Measurements from ENCODE around the gene MAD1L1.

Gene MAD1L1

DNA sequence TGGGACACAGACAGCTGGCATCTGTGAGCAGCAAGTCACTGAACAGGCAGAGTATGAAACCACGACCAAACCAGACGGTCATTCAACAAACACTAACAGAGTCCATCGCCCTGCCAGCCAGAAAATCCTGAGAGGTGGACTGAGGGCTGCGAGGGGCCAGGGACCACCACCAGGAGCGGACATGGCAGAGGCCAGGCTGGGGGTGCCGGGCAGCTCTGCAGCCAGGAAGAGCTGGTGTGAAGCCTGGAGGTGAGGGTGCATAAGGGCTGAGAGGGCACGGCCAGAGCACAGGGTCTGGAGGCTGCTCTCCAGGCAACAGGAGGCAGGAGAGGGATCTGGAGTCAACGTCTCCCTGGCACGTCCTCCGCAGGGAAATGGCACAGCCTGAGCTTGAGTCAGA lies 15.5 kb downstream of the MAD1L1 start:
- no peak for DNase-seq

DNA sequence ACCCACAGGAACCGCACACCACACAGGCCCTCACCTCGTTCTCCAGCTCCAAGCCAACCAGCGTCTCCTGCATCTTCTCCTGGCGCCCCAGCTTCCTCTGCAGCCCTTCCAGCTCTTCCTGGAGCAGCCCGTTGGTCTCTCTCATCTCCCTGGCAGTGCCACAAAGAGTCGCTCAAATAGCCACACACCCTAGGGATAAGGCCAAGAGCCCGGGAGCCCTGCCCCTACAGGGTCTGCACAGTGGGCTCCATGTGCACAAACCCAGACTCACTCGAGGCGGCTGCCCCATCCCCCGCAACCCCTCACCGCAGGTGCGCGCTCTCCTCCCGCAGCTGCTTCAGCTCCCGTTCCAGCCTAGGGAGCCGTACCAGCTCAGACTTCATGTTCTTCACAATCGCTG lies 16.9 kb downstream of the MAD1L1 start:
- DNase-seq = no peak

DNA sequence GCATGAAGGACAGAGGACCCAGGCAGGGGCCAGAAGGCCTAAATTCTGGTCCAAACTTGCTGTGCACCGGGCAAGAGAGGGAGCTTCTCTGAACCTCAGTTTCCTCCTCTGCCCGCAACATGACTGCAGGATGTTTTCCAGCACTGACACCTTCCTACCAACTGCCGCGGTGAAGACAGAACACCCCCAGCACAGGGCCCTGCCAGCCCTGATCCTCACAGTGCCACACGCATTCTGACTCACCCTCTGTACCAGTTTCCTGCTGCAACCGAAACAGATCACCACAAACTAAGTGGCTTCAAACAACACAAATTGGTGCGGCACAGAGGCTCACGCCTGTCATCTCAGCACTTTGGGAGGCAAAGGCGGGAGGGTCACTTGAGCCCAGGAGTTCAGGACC lies 18.1 kb downstream of the MAD1L1 start:
- DNase-seq = no peak

DNA sequence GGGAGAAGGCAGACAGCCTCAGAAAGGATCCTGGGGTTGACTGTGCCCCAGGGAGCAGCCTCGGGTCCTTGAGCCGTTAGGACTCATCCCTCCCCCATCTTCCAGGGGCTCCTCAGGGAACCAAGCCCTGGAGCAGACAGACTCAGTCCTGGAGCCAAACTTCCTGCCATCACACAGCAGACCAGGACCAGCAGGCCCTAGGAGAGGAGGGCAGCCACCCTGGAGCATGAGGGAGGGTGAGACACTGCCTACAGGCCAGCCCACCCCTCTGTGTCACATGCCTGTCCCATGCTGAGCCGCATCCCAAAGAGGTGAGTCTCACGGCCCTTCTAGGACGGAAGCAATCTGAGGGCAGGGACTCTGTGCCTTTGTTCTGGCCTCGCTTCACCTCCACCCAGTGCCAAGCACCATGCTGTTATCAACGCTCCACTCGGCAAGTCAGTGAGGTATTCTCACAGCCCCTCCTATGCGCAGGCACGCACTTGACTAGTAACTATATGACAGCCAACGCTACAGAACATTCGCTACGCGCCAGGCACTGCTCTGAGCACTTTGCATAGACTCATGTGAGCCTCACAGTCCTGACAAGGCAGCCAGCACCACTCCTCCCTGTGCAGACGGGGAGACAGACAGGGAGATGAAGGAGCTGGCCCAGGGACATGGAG lies 19.1 kb downstream of the MAD1L1 start:
- no peak for DNase-seq

DNA sequence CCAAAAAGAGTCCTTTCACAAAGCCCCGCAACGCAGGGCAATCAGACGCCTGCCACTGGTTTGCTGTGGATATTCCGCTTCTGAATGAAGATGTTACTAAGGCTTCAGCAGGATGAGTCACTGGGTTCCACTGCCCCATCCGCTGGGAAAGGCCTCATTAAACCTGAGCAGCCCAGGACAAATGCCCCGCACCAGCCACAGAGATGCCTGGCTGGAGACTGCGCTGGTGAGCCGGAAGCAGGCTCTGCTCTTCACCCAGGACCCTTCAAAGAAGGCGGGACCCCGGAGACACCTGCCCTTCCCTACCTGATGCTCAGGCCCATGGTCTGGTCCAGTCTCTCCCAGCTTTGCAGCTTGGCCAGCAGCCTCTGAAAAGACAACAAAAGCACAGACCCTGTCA lies 19.8 kb downstream of the MAD1L1 start:
- DNase-seq = no peak

DNA sequence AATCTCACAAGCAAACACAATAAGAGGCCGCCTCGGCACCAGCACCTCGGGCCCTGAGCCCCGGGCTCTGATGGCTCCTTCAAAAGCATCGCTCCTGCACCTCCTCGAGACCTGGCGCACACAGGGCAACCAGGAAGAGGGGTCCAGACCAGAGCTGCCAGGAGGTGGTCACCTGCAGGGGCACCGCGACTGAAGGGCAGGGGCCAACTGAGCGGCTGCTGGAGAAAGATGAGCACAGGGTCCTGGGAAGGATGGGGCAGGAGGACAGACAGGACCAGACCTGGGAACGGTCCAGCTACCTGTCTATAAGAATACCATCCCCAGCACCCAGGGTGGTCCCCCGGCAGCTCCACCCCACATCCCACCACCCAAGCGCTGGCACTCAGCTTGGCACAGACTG lies 20.8 kb downstream of the MAD1L1 start:
- no peak for DNase-seq

DNA sequence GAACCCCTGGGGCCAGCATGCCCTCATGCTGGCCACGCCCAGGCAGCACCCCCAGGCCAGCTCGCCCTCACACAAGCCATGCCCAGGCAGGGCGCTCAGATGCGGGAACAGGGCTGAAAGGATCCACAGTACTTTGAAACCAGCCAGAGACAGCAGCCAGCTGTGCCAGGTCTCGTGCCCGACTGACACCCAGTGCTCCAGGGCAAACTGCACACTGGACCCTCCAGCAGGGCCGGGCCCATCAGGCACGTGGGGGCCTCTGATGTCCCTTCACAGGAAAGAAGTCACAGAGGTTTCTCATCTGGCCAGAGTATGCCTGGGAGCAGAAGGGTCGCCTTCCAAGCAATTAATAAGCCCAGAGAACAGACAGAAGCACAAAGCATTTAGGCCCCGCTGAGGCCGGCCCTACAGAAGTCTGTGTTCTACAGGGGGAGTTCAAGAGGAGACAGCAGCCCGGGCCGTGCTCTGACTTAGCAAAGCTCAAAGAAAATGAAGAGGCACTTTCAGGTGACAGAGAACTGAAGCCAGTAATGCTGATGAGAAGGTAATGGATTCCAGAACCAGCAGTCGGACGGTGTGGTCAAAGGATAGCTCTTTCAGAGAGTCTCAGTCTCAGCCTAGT lies 21.4 kb downstream of the MAD1L1 start:
- DNase-seq = no peak

DNA sequence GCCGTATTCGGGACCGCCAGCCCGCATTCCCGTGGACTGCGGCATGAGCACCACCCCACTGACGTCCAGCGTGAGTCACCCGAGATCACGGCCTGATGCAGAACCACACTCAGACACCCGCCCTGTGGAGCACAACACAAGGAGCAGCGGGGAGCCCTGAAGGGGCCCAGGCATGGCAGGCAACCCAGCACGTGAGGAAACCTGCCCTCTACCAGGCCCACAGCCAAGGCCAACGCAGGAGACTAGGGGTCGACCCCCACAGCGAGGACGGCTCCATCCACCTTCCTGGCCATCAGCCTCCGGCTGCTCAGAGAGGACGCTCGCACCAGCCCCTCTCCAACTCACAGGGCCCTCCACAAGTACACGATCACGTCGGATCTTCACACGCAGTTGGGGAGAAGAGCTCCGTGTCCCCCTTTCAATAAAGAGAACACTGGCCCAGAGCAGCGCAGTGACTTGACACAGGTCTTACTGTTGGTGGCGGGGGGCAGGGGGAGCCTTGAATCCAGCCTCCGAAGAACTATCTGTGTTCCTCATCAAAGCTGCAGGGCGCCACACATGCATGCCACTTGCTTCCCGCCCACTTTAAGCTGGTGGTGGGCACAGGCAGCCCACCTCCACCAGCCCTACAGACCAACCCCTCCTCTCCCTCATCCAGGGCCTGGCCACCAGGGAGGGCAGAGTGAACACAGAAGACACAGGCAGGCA lies 22.0 kb downstream of the MAD1L1 start:
- DNase-seq = no peak

DNA sequence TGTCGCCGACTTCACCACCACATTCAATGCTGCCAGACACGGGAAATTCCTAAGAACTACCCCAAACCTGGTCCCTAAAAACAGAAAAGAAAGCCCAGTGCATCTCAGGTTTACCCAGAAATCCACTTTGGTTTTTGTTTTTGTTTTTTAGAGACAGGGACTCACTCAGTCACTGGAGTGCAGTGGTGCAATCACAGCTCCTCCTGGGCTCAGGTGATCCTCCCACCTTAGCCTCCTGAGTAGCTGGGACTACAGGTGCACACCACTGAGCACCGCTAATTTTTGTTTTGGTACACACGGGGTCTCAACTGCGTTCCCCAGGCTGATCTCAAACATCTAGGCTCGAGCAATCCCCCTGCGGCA lies 22.8 kb downstream of the MAD1L1 start:
- DNase-seq = no peak

DNA sequence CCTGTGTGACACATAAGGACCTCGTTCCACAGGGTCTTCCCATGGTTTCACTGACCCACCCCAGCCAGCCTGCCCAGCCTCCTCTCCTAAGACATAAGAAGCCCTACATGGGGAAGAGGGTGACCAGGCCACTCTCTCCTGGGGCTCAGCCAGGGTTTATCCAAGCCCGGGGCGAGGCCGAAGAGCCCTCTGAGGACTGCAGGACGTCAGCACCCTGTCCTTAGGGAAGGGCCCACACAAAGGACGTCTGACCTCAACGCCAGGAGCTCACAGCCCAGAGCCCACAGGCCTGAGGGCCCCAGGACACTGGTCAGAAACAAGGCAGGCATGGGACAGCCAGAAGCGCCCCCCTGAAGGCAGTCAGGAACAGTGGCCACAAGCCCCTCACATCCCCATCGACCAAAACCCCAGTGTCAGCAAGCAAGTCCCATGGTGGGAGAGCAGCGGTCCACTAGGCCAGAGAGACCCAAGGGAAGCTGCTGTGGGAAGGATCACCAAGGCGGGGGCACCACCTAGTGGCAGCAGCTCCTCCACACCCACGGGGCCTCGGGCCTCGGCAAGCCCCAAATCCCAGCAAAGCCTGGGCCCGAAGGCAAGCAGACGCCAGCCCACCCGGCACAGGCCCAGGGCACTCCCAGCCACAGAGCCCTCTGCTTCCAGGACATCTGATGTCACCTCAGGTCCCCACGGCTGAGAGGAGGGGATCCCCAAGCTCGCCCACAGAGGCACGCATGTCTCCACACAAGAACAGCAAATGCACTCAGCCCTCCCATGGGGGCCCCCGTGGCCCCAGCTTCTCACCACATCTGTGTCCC lies 23.4 kb downstream of the MAD1L1 start:
- peak; percentile 86 for DNase-seq

DNA sequence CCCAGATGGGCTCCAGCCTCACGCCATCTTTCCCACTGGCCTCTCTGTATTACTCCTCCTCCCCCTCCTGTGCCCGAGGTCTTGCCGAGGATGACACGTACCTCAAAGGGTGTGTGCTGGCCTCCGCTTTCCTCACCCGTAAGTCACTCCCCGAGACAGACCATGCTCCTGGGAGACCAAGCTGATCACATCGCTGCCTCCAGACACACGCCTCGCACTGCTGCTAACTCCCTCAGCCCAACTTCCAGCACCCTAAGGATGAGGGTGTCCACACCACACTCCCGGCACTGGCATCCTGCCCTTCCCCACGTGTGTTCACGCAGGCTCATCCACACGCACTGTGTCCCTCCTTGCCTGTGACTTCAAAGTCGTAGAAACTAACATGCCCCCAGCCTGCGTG lies 24.0 kb downstream of the MAD1L1 start:
- no peak for DNase-seq

DNA sequence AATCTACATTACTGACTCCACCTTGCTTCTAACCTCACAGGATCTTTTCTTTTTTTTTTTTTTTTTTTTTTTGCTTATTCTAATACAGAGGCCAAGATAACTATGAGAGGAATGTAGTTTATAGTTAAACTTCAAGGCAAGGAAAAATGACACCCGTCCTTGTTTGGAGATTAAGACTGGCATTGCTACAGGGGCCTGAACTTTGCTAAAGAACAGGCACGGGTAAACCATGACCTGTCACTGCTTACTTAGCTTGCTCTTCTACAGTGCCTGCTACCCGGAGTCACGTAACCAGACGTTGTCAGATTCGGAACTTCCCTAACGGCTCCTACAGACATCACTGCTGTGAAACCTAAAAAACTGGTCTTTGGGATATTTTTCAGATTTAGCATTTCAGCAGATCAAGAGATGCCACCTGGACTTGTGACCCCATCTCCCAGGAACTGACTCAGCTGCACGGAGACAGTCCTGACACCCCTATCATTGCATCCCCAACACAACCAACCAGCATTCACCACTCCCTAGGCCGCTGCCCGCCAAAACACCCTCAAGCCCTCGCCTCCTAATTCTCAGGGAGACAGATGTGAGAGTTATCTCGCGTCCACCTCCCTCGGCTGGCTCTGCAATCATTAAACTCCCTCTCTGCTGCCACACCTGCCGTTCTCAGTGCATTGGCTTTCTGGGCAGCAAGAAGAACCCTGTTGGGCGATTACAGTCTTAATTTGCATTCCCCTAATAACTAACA lies 27.5 kb downstream of the MAD1L1 start:
- no peak for DNase-seq

DNA sequence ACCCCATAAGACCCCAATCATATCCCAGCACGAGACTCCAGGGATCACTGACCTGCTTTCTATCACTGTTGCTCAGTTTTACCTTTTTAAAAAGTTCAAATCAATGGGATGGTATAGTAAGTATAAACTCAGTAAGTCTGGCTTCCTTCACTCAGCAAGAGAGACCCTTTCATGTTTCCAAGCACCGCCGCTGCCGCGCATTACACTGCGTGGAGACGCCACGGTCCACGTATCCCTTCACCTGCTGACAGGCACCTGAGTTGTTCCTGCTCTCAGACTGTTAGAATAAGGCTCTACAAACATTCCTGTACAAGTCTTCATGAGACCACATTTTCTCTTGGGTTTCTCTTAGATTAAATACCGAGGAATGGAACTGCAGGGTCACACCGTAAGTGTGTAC lies 28.3 kb downstream of the MAD1L1 start:
- no peak for DNase-seq

DNA sequence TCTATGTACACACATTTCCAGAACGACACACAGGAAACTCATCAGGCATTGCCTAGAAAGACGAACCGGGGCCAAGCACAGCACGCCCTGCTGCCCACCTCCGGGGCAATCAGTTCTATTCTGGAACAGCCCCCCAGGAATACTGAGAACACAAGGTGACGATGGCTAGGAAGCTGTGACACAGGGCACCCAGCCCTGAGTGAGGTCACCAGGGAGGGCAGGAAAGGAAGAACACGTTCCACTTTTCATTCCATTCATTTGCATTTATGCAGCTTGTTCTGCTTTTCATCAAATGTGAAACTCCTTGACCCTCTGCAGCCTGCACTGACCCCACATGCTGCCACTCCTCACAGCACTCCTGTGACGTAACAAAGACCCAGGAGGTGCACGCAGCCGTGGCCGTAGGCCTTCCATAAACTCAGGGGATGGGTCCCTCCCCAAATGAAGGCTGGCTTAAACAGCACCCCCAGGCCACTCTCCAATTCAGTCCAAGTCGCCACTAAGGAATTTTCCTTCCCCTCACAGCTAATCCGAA lies 28.9 kb downstream of the MAD1L1 start:
- no peak for DNase-seq

DNA sequence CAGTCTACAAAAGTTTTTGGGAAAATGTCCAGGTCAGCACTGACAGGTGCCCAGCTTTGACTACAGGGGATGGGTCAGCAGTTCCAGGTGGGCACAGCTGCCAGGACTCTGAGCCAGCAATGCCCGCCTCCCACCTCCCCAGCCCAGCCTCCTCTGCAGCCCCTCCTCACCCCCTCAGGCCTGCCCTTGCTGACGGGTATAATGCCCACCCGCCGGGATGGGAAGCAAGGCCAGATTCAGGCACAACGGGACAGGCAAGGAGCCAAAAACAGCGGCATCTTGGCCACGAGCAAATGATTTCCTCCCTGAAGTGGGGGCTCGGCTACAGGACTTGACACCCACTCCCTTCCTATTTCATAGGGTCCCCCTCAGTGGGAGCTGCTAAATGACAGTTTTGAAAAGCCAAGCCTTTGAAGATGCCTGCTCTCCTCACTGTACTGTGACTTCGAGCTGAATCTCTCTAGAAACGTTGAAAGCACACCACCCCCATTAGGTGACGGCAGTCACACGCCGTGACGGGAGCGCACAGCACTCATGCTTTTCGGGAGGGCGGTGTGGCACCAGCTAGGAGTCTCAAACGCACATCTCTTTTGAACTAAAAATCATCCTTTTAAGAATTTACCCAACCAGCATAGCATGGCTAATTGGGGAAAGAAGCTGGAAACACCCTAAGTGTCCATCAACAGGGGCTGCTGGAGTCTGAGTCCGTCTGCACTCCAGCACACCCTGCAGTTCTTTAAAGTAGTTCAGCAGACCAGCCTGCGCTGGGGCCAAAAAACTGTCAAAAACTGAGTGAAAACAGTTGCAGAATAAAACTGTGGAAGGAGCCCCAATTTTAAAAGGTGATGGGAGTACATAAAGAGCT lies 29.6 kb downstream of the MAD1L1 start:
- no peak for DNase-seq

DNA sequence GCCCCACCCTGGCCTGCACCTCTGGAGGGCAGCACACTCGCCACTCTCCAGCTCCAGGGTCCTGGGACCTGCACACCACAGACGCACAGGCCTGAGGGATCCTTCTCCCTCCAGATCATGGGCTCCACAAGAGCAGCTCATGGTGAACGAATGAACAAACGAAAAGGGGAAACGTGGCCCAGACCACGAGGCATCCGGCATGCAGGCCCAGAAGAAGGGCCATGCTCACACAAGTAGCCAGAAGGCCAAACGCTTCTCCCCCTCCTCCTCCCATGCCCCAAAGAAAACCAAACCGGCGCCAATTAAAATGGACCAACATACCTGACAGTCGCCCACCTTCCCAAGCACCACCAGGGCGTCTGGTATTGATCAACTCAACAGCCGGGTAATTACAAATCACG lies 30.4 kb downstream of the MAD1L1 start:
- DNase-seq = no peak

DNA sequence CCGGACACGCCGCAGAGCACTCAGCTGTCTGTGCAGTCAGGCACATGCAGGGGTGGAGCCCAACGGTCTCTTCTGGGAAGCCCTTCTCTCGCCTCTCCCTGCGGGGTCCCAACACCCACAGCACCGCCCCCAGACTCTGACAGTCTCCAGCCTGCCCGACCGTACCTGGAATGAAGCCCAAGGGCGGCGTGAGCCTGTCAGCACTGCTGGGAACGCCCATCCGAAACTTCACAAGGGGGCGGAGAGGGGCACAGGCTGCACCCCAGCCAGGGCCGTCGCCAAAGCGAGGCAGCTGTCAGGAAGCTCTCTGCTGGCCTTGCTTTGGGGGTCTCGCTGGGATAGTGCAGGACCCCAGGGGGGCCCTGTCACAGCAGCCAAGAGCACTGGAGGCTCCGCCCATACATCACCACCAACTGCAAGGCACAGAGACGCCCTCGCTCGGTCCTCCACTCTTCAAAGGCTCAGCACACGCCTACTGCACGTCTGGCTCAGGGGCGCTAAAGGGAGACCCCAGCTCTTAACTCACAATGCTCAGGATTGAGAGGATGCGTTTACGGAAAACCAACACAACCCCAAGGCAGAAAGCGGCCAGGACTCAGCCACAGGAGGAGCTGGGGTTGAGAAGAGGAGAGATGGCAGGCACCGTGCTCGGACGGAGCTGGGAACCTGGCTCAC lies 30.9 kb downstream of the MAD1L1 start:
- DNase-seq = no peak

DNA sequence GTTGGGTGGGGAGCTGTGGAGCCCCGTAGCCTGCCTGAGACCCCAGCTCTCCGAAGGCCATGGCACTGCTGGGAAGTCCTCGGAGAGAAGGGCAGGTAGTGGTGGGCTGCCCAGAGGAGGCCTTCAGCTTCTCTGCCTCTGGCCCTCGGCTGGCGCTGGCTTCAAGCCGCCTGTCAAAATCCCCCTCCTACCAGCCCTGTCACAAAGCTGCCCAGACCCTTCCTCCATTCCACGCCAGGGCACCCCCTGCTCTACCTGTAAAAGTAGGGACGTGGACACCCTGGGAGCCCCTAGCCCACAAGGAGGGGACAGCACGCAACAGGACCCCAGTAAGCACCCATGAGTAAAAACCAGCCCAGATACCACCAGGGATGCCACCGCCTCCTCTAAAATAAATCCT lies 31.6 kb downstream of the MAD1L1 start:
- no peak for DNase-seq

DNA sequence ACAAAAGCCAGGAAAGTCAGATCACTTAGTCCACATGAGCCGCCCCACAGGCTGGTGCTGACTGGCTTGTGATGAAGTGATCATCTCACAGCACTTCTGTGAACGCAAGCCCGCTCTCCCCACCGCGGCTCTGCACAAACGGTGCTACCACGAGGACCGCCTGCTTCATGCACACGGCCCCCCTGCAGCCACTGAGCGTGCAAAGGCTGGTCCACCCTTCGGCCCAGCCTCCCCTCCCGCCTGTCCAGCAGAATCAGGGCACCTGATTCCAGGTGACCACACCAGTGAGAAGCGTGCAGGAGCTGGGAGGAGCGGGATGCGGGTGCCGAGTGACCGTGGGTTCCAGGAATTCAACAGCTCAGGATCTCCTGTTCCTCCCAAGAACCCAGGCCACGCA lies 32.2 kb downstream of the MAD1L1 start:
- no peak for DNase-seq

DNA sequence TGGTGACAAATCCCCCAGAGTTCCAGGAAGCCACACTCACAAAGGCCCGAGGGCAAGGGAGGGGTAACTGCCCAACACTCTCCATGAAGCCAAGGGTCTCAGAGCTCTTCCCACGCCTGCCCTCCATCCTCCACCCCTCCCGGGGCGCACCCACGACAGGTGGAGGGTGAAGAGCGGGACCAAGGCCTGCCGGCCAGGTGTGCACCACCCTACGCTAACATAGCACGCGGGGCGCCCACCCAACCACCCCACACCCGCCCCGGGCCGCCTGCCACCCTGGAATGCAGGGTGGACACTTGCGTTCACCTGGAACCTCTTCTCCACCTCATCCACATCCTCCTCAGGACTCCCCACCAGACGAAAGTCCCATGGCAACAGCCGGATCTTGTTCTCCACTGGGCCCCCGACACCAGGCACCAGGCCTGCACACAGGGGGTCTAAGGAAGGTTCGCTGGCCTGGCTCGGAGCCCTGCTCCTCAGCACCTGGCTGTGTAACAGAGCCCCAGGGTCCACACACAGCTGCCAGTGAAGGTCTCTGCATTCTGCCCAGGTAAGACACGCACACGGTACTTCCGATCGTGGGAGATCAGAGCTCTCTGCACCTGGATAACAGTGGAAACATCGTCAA lies 32.7 kb downstream of the MAD1L1 start:
- no peak for DNase-seq

DNA sequence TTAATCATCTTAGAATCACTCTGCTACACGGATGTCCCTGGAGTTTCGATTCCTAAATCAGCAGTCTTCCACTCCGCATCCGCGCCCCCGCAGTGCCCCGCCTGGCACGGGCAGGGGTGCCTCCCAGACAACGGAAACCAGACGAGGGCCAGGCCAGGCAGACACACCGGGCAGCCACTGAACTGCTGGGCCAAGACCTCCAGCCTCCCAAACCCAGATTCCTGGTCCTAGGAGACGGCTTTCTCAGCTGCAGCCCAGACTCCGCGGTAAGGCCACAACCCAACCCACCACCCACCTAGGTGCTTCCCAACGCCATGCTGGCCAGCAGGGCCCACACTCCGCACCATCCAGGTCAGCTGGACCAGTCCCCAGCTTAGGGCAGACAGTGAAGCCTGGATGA lies 33.2 kb downstream of the MAD1L1 start:
- no peak for DNase-seq

Measured in NCI-H510A treated with DMSO at 0.1 percent for 48 hours (cell line).